ENCODE measurements around the gene CMTM6. TPM values are rescaled to one million over a fixed set of nuclear protein-coding genes. Genes with fewer than 3 reads are reported as not detected.
"Not testable (repeated sequence)": the region's sequence is repeated elsewhere in the genome, so short reads cannot be mapped to it uniquely, and the experiment has no call there.

The CMTM6 gene
- total RNA-seq, 2 experiments from 2014 or later = 55.2 to 57.1 TPM

- H3K36me3 Mint-ChIP-seq (ENCODE audit: low read depth) = peaks cover 10% of the 10 kb centered on the region
- H3K27me3 Mint-ChIP-seq, POLR2A ChIA-PET, H3K9me3 Mint-ChIP-seq, H3K4me3 Mint-ChIP-seq, CTCF ChIA-PET, DNase-seq: not testable (repeated sequence)
- peak overlapping the region; percentile 72 for H3K27ac Mint-ChIP-seq
- H3K4me1 Mint-ChIP-seq = peaks cover 16% of the 10 kb centered on the region
These were observed 14.1 kb upstream of the CMTM6 start for GRCh38 chr3:32516751-32517150.

GRCh38 chr3:32511005-32511404, 8.4 kb upstream of the CMTM6 start:
- Mint-ChIP-seq H3K27ac (no peak overlapping the region), H3K4me1 (peaks cover 4% of the 10 kb centered on the region), H3K36me3 (ENCODE audit: low read depth) (peaks cover 2% of the 10 kb centered on the region), H3K4me3 (no peak overlapping the region), H3K27me3 (peaks cover 5% of the 10 kb centered on the region), H3K9me3 (no peaks in the 10 kb centered on the region)
- DNase-seq = no peak
- POLR2A ChIA-PET = no interaction called here
- CTCF ChIA-PET = interaction anchor here (0.6 kb wide), 1 partner anchor 21 kb away, joined by 4 read pairs; no protein-coding TSS in a partner anchor

GRCh38 chr3:32510075-32510724, 7.5 kb upstream of the CMTM6 start:
- DNase-seq = peak; percentile 78
- ChIA-PET POLR2A (no interaction called here), CTCF (interaction anchor here (1.0 kb wide), 1 partner anchor 20 kb away, joined by 3 read pairs; no protein-coding TSS in a partner anchor)
- peaks cover 2% of the 10 kb centered on the region for H3K4me1 Mint-ChIP-seq
- H3K27ac Mint-ChIP-seq = no peak overlapping the region
- H3K36me3 Mint-ChIP-seq (ENCODE audit: low read depth) = peaks cover 2% of the 10 kb centered on the region
- H3K4me3 Mint-ChIP-seq = no peak overlapping the region
- no peaks in the 10 kb centered on the region for H3K9me3 Mint-ChIP-seq
- H3K27me3 Mint-ChIP-seq = peaks cover 5% of the 10 kb centered on the region

GRCh38 chr3:32508711-32509110, 6.1 kb upstream of the CMTM6 start:
- no peak overlapping the region for H3K27ac Mint-ChIP-seq
- CTCF ChIA-PET = interaction anchor here (1.0 kb wide), 1 partner anchor 81 kb away, joined by 3 read pairs; no protein-coding TSS in a partner anchor
- peaks cover 3% of the 10 kb centered on the region for H3K4me1 Mint-ChIP-seq
- POLR2A ChIA-PET = no interaction called here
- no peaks in the 10 kb centered on the region for H3K36me3 Mint-ChIP-seq (ENCODE audit: low read depth)
- DNase-seq = no peak
- peaks cover 5% of the 10 kb centered on the region for H3K27me3 Mint-ChIP-seq
- no peak overlapping the region for H3K4me3 Mint-ChIP-seq
- no peaks in the 10 kb centered on the region for H3K9me3 Mint-ChIP-seq

- no peak for DNase-seq
- ChIA-PET CTCF (interaction anchor here (1.1 kb wide), 1 partner anchor 11 kb away, joined by 4 read pairs; no protein-coding TSS in a partner anchor), POLR2A (no interaction called here)
- no peak overlapping the region for H3K27ac Mint-ChIP-seq
- H3K4me1 Mint-ChIP-seq = peaks cover 14% of the 10 kb centered on the region
- no peaks in the 10 kb centered on the region for H3K9me3 Mint-ChIP-seq
- H3K27me3 Mint-ChIP-seq = peaks cover 5% of the 10 kb centered on the region
- no peak overlapping the region for H3K4me3 Mint-ChIP-seq
- H3K36me3 Mint-ChIP-seq (ENCODE audit: low read depth) = peaks cover 2% of the 10 kb centered on the region
These were observed 3.8 kb upstream of the CMTM6 start for GRCh38 chr3:32506466-32506865.

- CTCF ChIA-PET = no interaction called here
- peaks cover 5% of the 10 kb centered on the region for H3K27me3 Mint-ChIP-seq
- no peaks in the 10 kb centered on the region for H3K9me3 Mint-ChIP-seq
- peak overlapping the region; percentile 88 for H3K27ac Mint-ChIP-seq
- POLR2A ChIA-PET = interaction anchor here (0.6 kb wide), 1 partner anchor 11 kb away, joined by 4 read pairs; no protein-coding TSS in a partner anchor
- peaks cover 10% of the 10 kb centered on the region for H3K36me3 Mint-ChIP-seq (ENCODE audit: low read depth)
- H3K4me1 Mint-ChIP-seq = peaks cover 38% of the 10 kb centered on the region
- DNase-seq = no peak
- peak overlapping the region; percentile 95 for H3K4me3 Mint-ChIP-seq
These were observed 264 bp upstream of the CMTM6 start for GRCh38 chr3:32502946-32503286.

GRCh38 chr3:32501783-32502117, 902 bp downstream of the CMTM6 start:
- Mint-ChIP-seq H3K4me1 (peaks cover 42% of the 10 kb centered on the region), H3K27ac (peak overlapping the region; percentile 91), H3K36me3 (ENCODE audit: low read depth) (peaks cover 14% of the 10 kb centered on the region), H3K4me3 (peak overlapping the region; percentile 95), H3K9me3 (no peaks in the 10 kb centered on the region), H3K27me3 (peaks cover under 1% of the 10 kb centered on the region)
- no peak for DNase-seq
- ChIA-PET POLR2A (no interaction called here), CTCF (interaction anchor here (0.6 to 1.3 kb wide), 3 partner anchors 68 to 871 kb away, joined by 3 to 4 read pairs (median 3); no protein-coding TSS in a partner anchor)

- H3K27ac Mint-ChIP-seq = peak overlapping the region; percentile 91
- H3K36me3 Mint-ChIP-seq (ENCODE audit: low read depth) = peaks cover 19% of the 10 kb centered on the region
- no peaks in the 10 kb centered on the region for H3K9me3 Mint-ChIP-seq
- CTCF ChIA-PET = interaction anchor here (0.6 to 1.3 kb wide), 6 partner anchors 12 to 257 kb away, joined by 3 to 5 read pairs (median 4); no protein-coding TSS in a partner anchor
- POLR2A ChIA-PET = interaction anchor here (0.5 kb wide), 1 partner anchor 21 kb away, joined by 3 read pairs; no protein-coding TSS in a partner anchor
- peak overlapping the region; percentile 95 for H3K4me3 Mint-ChIP-seq
- no peaks in the 10 kb centered on the region for H3K27me3 Mint-ChIP-seq
- no peak for DNase-seq
- peaks cover 44% of the 10 kb centered on the region for H3K4me1 Mint-ChIP-seq
These were observed 1.5 kb downstream of the CMTM6 start for GRCh38 chr3:32500880-32501782.

GRCh38 chr3:32500231-32500630, 2.4 kb downstream of the CMTM6 start:
- Mint-ChIP-seq H3K9me3 (no peaks in the 10 kb centered on the region), H3K4me3 (peak overlapping the region; percentile 95)

GRCh38 chr3:32499585-32499984, 3.1 kb downstream of the CMTM6 start:
- ChIA-PET CTCF (interaction anchor here (0.6 to 1.7 kb wide), 3 partner anchors 22 to 328 kb away, joined by 3 to 4 read pairs (median 4); no protein-coding TSS in a partner anchor), POLR2A (no interaction called here)
- no peaks in the 10 kb centered on the region for H3K9me3 Mint-ChIP-seq
- H3K27me3 Mint-ChIP-seq = no peaks in the 10 kb centered on the region
- peaks cover 24% of the 10 kb centered on the region for H3K36me3 Mint-ChIP-seq (ENCODE audit: low read depth)
- peaks cover 53% of the 10 kb centered on the region for H3K4me1 Mint-ChIP-seq
- DNase-seq = no peak
- H3K4me3 Mint-ChIP-seq = no peak overlapping the region
- no peak overlapping the region for H3K27ac Mint-ChIP-seq

More at GRCh38 chr3:32500231-32500630, 2.4 kb downstream of the CMTM6 start:
- CTCF ChIA-PET = interaction anchor here (0.6 kb wide), 1 partner anchor 329 kb away, joined by 3 read pairs; no protein-coding TSS in a partner anchor
- Mint-ChIP-seq H3K4me1 (peaks cover 50% of the 10 kb centered on the region), H3K27ac (no peak overlapping the region), H3K36me3 (ENCODE audit: low read depth) (peaks cover 24% of the 10 kb centered on the region), H3K27me3 (no peaks in the 10 kb centered on the region)
- POLR2A ChIA-PET = no interaction called here
- no peak for DNase-seq

GRCh38 chr3:32498992-32499391, 3.7 kb downstream of the CMTM6 start:
- CTCF ChIA-PET = interaction anchor here (1.7 kb wide), 1 partner anchor 30 kb away, joined by 4 read pairs; no protein-coding TSS in a partner anchor
- DNase-seq = no peak
- Mint-ChIP-seq H3K27ac (no peak overlapping the region), H3K9me3 (no peaks in the 10 kb centered on the region), H3K27me3 (no peaks in the 10 kb centered on the region), H3K36me3 (ENCODE audit: low read depth) (peaks cover 24% of the 10 kb centered on the region), H3K4me1 (peaks cover 51% of the 10 kb centered on the region), H3K4me3 (no peak overlapping the region)
- POLR2A ChIA-PET = no interaction called here

GRCh38 chr3:32498252-32498651, 4.4 kb downstream of the CMTM6 start:
- Mint-ChIP-seq H3K27ac (no peak overlapping the region), H3K27me3 (no peaks in the 10 kb centered on the region), H3K36me3 (ENCODE audit: low read depth) (peaks cover 24% of the 10 kb centered on the region), H3K4me1 (peaks cover 49% of the 10 kb centered on the region), H3K9me3 (no peaks in the 10 kb centered on the region), H3K4me3 (no peak overlapping the region)
- no peak for DNase-seq
- ChIA-PET POLR2A (no interaction called here), CTCF (interaction anchor here (1.7 kb wide), 1 partner anchor 29 kb away, joined by 4 read pairs; no protein-coding TSS in a partner anchor)

- ChIA-PET CTCF (interaction anchor here (1.0 to 1.3 kb wide), 3 partner anchors 11 to 255 kb away, joined by 3 to 4 read pairs (median 4); no protein-coding TSS in a partner anchor), POLR2A (no interaction called here)
- Mint-ChIP-seq H3K4me3 (no peak overlapping the region), H3K9me3 (no peaks in the 10 kb centered on the region), H3K27me3 (no peaks in the 10 kb centered on the region), H3K4me1 (peaks cover 33% of the 10 kb centered on the region), H3K36me3 (ENCODE audit: low read depth) (peaks cover 23% of the 10 kb centered on the region), H3K27ac (no peak overlapping the region)
- DNase-seq = no peak
These were observed 7.0 kb downstream of the CMTM6 start for GRCh38 chr3:32495609-32496008.
